Lower lobe of right lung (tissue), 2 donors: ENCODE data around the gene INF2. TPM values are rescaled to one million over a fixed set of nuclear protein-coding genes. Genes with fewer than 3 reads are reported as not detected.
"Not testable (repeated sequence)": the region's sequence is repeated elsewhere in the genome, so short reads cannot be mapped to it uniquely, and the experiment has no call there.

Experiments
- ATAC-seq, 2 donors: fragments of 200-7000 bp; cut with Tn5 transposase; one replicate each; pipeline ENCODE4 v1.9.1; 2020 to 2022; ENCODE audit warnings: mild to moderate bottlenecking in 2 of 2, moderate library complexity in 2 of 2
- DNase-seq: peaks from one replicate; pipeline ENCODE4 v3.0.0-alpha.2; 2020
- H3K27ac ChIP-seq: fragments of 200-600 bp; one replicate; pipeline ENCODE4 v1.8.0; 2022
- H3K27me3 ChIP-seq: fragments of 200-600 bp; one replicate; pipeline ENCODE4 v1.8.0; 2022; ENCODE audit warnings: low read depth
- H3K36me3 ChIP-seq: fragments of 200-600 bp; one replicate; pipeline ENCODE4 v1.8.0; 2022; ENCODE audit warnings: mild to moderate bottlenecking
- H3K4me1 ChIP-seq: fragments of 200-600 bp; one replicate; pipeline ENCODE4 v1.8.0; 2022
- H3K4me3 ChIP-seq: fragments of 200-600 bp; one replicate; pipeline ENCODE4 v1.8.0; 2022; ENCODE audit warnings: mild to moderate bottlenecking
- H3K9me3 ChIP-seq: fragments of 200-600 bp; one replicate; pipeline ENCODE4 v1.8.0; 2022
- intact Hi-C: fragments of 100-400 bp; cut with DNase I; formaldehyde crosslinking; loops from one replicate; pipeline ENCODE4 v1.11.0; 2022
- total RNA-seq: library from RNA; stranded (reverse); fragmentation: NEBNext Ultra II Directional; extraction: Animal tissue kit (Norgen Biotek cat#: 25700); gene quantifications from one replicate; pipeline ENCODE4 v1.2.1, GENCODE V29; 2021
- TF ChIP-seq, protein P1 (sequence below): fragments of 200-600 bp; IDR thresholded peaks from one replicate; pipeline ENCODE4 v1.8.0; 2022; ENCODE audit warnings: antibody characterized with exemption, mild to moderate bottlenecking
- donor health status: DM: no; HTN: yes; CAD: no; lungs with severe emphysema.

Gene INF2
- total RNA-seq, 1 donor from 2014 or later = 116 TPM

GRCh38 chr14:104669697-104670096 lies 19.7 kb upstream of the INF2 start:
- intact Hi-C loops = no loop called here
- Histone ChIP-seq H3K27me3 (no peaks in the 10 kb centered on the region), H3K9me3 (no peaks in the 10 kb centered on the region), H3K4me1 (peaks cover 10% of the 10 kb centered on the region), H3K27ac (no peak overlapping the region), H3K4me3 (no peak overlapping the region), H3K36me3 (no peaks in the 10 kb centered on the region)
- no peak for ATAC-seq
- TF ChIP-seq, protein P1, sequence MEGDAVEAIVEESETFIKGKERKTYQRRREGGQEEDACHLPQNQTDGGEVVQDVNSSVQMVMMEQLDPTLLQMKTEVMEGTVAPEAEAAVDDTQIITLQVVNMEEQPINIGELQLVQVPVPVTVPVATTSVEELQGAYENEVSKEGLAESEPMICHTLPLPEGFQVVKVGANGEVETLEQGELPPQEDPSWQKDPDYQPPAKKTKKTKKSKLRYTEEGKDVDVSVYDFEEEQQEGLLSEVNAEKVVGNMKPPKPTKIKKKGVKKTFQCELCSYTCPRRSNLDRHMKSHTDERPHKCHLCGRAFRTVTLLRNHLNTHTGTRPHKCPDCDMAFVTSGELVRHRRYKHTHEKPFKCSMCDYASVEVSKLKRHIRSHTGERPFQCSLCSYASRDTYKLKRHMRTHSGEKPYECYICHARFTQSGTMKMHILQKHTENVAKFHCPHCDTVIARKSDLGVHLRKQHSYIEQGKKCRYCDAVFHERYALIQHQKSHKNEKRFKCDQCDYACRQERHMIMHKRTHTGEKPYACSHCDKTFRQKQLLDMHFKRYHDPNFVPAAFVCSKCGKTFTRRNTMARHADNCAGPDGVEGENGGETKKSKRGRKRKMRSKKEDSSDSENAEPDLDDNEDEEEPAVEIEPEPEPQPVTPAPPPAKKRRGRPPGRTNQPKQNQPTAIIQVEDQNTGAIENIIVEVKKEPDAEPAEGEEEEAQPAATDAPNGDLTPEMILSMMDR = no peak
- DNase-seq = no peak

DNA sequence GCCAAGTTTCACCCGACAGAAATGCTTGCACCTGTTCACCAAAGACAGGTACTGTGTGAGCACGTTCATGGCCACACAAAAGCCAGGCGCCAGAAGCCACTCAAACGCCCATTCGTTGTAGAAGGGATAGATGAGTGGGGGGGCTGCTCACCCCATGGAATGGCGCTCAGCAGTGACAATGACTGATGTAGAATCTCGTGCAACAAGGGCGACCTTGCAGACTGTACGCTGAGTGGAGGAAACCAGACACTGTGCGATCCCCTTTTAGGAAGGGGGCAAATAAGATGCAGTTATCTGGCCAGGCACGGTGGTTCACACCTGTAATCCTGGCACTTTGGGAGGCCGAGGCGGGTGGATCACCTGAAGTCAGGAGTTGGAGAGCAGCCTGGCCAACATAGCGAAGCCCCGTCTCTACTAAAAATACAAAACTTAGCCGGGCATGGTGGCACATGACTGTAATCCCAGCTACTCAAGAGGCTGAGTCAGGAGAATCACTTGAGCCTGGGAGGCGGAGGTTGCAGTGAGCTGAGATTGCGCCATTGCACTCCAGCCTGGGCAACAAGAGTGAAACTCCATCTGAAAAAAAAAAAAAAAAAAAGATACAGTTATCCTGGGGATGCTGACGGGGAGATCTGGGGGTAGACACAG lies 18.0 kb upstream of the INF2 start:
- intact Hi-C loops, H3K27me3 ChIP-seq, DNase-seq, ATAC-seq, H3K4me1 ChIP-seq, H3K27ac ChIP-seq, H3K36me3 ChIP-seq, H3K9me3 ChIP-seq, H3K4me3 ChIP-seq: not testable (repeated sequence)

GRCh38 chr14:104672119-104672518 lies 17.3 kb upstream of the INF2 start:
- H3K4me3 ChIP-seq, DNase-seq, H3K4me1 ChIP-seq, H3K27me3 ChIP-seq, intact Hi-C loops, H3K36me3 ChIP-seq, ATAC-seq, H3K27ac ChIP-seq, H3K9me3 ChIP-seq: not testable (repeated sequence)

GRCh38 chr14:104673481-104673880 lies 15.9 kb upstream of the INF2 start:
- TF ChIP-seq, protein P1 = no peak
- Histone ChIP-seq H3K27ac (no peak overlapping the region), H3K27me3 (no peaks in the 10 kb centered on the region), H3K9me3 (no peaks in the 10 kb centered on the region), H3K36me3 (no peaks in the 10 kb centered on the region), H3K4me3 (no peak overlapping the region), H3K4me1 (peaks cover 18% of the 10 kb centered on the region)
- intact Hi-C loops = no loop called here
- ATAC-seq = no peak
- no peak for DNase-seq

- H3K9me3 ChIP-seq = no peaks in the 10 kb centered on the region
- no peak overlapping the region for H3K4me3 ChIP-seq
- no peak overlapping the region for H3K27ac ChIP-seq
- no peaks in the 10 kb centered on the region for H3K36me3 ChIP-seq
- ATAC-seq (no peak), DNase-seq (no peak)
- TF ChIP-seq, protein P1 = no peak
- intact Hi-C loops = no loop called here
- peaks cover 38% of the 10 kb centered on the region for H3K4me1 ChIP-seq
- H3K27me3 ChIP-seq = no peaks in the 10 kb centered on the region
These were observed 14.0 kb upstream of the INF2 start for GRCh38 chr14:104675447-104675846.

DNA sequence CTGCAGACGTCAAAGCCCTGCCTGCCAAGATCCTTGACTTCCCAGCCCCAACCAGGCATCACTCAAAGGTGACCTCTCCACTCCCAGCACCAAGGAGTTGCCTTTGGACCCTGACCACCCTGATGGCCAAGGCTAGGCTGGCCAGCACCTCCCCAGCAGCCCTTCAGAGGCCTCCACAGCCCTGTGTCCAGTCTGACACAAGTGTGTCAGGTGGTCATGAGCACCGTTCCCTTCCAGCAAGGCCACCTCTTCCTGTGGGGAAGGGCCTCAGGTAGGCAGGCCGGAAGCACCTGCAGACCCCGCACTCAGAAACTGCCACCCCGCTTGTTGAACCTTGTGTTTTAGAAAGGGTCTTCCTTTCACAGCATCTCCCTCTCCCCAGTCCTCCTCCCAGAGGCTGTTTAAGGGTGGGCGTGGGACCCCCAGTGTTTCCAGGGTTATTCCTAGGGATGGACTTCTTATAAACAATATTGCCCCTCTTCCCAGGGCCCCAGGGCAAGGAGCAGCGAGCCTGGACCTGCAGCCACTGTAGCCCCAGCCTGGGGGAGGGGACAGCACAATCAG lies 13.2 kb upstream of the INF2 start:
- ATAC-seq = no peak

More for the DNA sequence above, 13.2 kb upstream of the INF2 start:
- Histone ChIP-seq H3K36me3 (no peaks in the 10 kb centered on the region), H3K4me3 (no peak overlapping the region), H3K27ac (no peak overlapping the region), H3K9me3 (no peaks in the 10 kb centered on the region), H3K4me1 (peaks cover 45% of the 10 kb centered on the region), H3K27me3 (no peaks in the 10 kb centered on the region)
- no peak for DNase-seq
- intact Hi-C loops = no loop called here
- TF ChIP-seq, protein P1 = no peak
